HG02970 (cell line): ENCODE data around the gene CLIP2.

ENCODE experiments used
- ATAC-seq: cut with Tn5 transposase; IDR thresholded peaks from one replicate; pipeline ENCODE4 v1.9.1; 2021; ENCODE audit warnings: mild to moderate bottlenecking, moderate library complexity, moderate number of reproducible peaks; ENCODE audit not compliant: unreplicated experiment, low FRiP score

CLIP2 gene

GRCh38 chr7:74269757-74270277 is 19.4 kb upstream of the CLIP2 start:
- ATAC-seq, result peak; percentile 39

- no peak for ATAC-seq
Observed at GRCh38 chr7:74271742-74272141, 17.5 kb upstream of the CLIP2 start.

- peak; percentile 65 for ATAC-seq
Observed at GRCh38 chr7:74272305-74273038, 16.7 kb upstream of the CLIP2 start.

- ATAC-seq, result no peak
Observed at GRCh38 chr7:74275401-74275881, 13.8 kb upstream of the CLIP2 start.

GRCh38 chr7:74277636-74278035 is 11.6 kb upstream of the CLIP2 start:
- ATAC-seq, result no peak

GRCh38 chr7:74280985-74281384 is 8.2 kb upstream of the CLIP2 start:
- ATAC-seq, result no peak

GRCh38 chr7:74282748-74283459 is 6.3 kb upstream of the CLIP2 start:
- ATAC-seq, result no peak

GRCh38 chr7:74283858-74284447 is 5.3 kb upstream of the CLIP2 start:
- ATAC-seq, result no peak

- ATAC-seq, result no peak
Observed at GRCh38 chr7:74284781-74285259, 4.4 kb upstream of the CLIP2 start.

- ATAC-seq, result no peak
Observed at GRCh38 chr7:74286131-74286530, 3.1 kb upstream of the CLIP2 start.

- no peak for ATAC-seq
Observed at GRCh38 chr7:74287303-74288033, 1.7 kb upstream of the CLIP2 start.

- no peak for ATAC-seq
Observed at GRCh38 chr7:74288034-74288881, 949 bp upstream of the CLIP2 start.

- ATAC-seq, result no peak
Observed at GRCh38 chr7:74289659-74290552, 699 bp downstream of the CLIP2 start.

- no peak for ATAC-seq
Observed at GRCh38 chr7:74290553-74290950, 1.3 kb downstream of the CLIP2 start.

- ATAC-seq, result no peak
Observed at GRCh38 chr7:74290981-74291441, 1.8 kb downstream of the CLIP2 start.

- no peak for ATAC-seq
Observed at GRCh38 chr7:74291535-74291934, 2.3 kb downstream of the CLIP2 start.

GRCh38 chr7:74292757-74293576 is 3.8 kb downstream of the CLIP2 start:
- ATAC-seq, result no peak

GRCh38 chr7:74293577-74293908 is 4.3 kb downstream of the CLIP2 start:
- no peak for ATAC-seq
